Measurements from ENCODE around the gene CCR7. TPM values are rescaled to one million over a fixed set of nuclear protein-coding genes. Genes with fewer than 3 reads are reported as not detected.

The CCR7 gene
- total RNA-seq, 3 donors from 2014 or later: 0.16 to 1.0 (median 0.33) TPM

DNA sequence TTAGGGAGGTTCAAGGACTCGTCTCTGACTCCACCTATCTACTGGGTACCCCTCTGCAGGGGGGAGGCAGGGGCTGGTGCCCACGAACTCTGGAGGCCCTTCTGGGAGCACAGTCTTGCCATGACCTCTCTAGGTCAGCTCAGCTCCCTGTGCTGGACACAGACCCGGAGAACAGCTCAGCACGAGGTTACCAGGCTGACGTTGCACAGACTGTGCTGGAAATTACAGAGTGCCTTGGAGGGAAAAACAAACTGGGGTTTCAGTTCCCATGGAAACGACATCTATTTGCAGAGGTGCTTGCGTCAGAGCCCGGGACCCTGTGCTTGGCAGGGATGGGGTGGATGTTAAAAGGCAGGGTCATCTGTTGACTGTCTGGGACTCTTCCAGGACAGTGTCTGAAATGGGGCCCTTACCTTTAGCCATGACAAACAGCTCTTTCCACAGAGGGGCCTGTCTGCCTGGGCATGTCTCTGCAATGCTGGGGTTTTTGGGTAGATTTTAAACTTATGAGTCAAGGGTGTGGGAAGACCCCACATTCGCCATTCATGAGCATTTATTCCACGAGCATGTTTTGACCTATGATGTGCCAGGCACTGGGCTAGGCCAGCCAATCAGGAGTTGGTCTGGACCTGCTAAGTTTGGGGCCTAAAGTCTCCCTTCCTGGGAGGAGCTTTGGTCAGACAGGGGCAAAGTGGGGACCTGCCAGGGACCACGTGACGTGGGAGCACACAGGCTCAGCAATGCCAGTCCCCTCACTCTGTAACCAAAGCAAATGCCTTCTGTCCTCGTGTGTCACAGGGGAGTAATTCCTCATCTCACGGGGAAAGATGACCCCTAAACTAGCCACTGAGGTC, 22.5 kb downstream of the CCR7 start:
- Histone ChIP-seq H3K27me3 (no peaks in the 10 kb centered on the region), H3K4me1 (peaks cover 35 to 60% of the 10 kb centered on the region in 2 donors), H3K9me3 (no peaks in the 10 kb centered on the region), H3K36me3 (no peaks in the 10 kb centered on the region), H3K27ac (peak overlapping the region; percentile 96 to 100), H3K4me3 (peak overlapping the region in 1 of 3 donors; percentile 54)
- peak; percentile 60 to 88 for DNase-seq (ENCODE audit: low spot score in 2 of 2)
- peak; percentile 69 to 98 (median 89) for TF ChIP-seq POLR2AphosphoS5 (IDR thresholded peaks at IDR 0.05)
- TF ChIP-seq, protein P1, sequence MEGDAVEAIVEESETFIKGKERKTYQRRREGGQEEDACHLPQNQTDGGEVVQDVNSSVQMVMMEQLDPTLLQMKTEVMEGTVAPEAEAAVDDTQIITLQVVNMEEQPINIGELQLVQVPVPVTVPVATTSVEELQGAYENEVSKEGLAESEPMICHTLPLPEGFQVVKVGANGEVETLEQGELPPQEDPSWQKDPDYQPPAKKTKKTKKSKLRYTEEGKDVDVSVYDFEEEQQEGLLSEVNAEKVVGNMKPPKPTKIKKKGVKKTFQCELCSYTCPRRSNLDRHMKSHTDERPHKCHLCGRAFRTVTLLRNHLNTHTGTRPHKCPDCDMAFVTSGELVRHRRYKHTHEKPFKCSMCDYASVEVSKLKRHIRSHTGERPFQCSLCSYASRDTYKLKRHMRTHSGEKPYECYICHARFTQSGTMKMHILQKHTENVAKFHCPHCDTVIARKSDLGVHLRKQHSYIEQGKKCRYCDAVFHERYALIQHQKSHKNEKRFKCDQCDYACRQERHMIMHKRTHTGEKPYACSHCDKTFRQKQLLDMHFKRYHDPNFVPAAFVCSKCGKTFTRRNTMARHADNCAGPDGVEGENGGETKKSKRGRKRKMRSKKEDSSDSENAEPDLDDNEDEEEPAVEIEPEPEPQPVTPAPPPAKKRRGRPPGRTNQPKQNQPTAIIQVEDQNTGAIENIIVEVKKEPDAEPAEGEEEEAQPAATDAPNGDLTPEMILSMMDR (IDR thresholded peaks at IDR 0.05): no peak
- TF ChIP-seq POLR2A (IDR thresholded peaks at IDR 0.05): peak; percentile 23
- intact Hi-C loops (cut with DNase I; ENCODE audit: low total_unique reads): loop anchor here (5.0 kb wide), 1 partner anchor 100 kb away; the partner anchor contains the start of gene IGFBP4

DNA sequence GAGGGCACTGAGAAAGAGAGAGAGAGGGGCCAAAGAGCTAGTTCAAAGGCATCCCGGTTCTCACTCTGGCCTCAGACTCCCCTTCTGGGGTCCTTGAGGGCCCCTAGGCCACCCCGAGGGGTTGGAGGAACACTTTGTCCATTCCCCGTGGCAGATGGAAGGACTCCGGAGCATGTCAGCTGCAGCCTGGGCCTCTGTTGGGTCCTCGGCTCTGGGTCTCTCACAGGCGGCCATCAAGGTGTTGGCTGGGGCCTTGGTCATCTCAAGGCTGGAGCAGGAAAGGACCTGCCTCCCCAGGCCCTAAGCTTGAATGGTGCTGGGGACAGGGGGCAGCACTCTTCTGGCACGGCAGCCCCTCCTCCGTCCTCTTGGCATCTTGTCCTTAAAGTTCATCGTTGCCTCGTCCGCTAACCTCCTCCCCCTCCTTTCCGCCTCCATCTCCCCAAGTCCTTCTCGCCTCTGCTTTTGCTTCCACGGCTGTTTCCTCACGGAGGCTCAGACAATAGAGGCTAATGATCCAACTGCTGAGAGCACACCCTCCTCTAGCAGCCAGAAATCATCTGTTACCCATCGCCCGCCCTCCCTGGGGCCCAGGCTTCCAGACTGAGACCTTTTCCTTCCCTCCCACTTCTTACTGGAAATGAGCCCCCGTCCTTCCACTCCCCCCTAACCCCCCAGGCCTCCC, 23.3 kb downstream of the CCR7 start:
- TF ChIP-seq POLR2AphosphoS5 (IDR thresholded peaks at IDR 0.05) (no peak), POLR2A (IDR thresholded peaks at IDR 0.05) (peak; percentile 16)
- TF ChIP-seq, protein P1 (IDR thresholded peaks at IDR 0.05): no peak
- intact Hi-C loops (cut with DNase I; ENCODE audit: low total_unique reads): loop anchor here (5.0 kb wide), 1 partner anchor 100 kb away; the partner anchor contains the start of gene IGFBP4
- no peaks in the 10 kb centered on the region for H3K9me3 ChIP-seq
- peak in 1 of 2 donors; percentile 52 for DNase-seq (ENCODE audit: low spot score in 2 of 2)
- H3K27ac ChIP-seq: peak overlapping the region; percentile 96 to 100
- H3K4me3 ChIP-seq: peak overlapping the region in 1 of 3 donors; percentile 54
- peaks cover 35 to 53% of the 10 kb centered on the region in 2 donors for H3K4me1 ChIP-seq
- no peaks in the 10 kb centered on the region for H3K36me3 ChIP-seq
- no peaks in the 10 kb centered on the region for H3K27me3 ChIP-seq

DNA sequence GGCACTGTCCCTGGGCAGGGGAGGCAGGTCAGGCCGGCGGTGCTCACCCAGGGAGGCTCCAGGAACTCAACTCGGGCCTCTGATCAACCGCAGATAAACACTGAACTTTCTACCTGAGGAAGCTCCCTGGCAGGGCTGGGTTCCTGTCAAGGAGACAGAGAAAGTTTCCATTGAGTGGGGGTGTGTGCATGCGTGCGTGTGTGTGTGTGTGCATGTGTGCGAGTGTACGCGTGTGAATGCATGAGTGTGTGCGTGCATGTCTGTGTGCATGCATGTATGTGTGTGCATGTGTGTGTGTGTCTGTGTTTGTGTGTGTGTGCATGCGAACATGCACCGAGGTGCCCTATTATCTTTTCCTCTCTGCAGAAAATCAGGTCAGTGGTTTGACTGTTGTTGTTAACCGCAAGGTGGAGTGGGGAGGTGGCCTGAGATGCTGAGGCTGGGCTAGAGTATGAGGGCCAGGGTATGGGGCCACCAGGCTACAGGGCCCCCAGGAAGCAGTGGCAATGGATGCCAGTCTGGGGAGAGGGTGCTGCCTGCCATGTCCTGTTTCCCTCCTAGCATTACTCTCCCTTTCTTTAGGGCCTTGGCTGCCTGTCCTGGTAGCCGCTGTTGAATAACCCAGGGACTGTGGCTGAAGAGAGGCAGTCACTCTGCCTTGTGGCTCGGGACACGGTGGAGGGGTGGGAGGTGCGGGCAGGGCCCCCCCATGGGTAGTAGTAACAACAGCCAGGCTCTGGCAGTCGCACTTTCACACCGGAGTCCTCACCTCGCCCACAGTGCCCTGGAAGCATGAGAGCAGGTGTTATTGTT, 24.0 kb downstream of the CCR7 start:
- Histone ChIP-seq H3K36me3 (no peaks in the 10 kb centered on the region), H3K4me3 (peak overlapping the region in 1 of 3 donors; percentile 54), H3K9me3 (no peaks in the 10 kb centered on the region), H3K27ac (peak overlapping the region; percentile 96 to 100), H3K4me1 (peaks cover 42 to 56% of the 10 kb centered on the region in 2 donors), H3K27me3 (no peaks in the 10 kb centered on the region)
- DNase-seq (ENCODE audit: low spot score in 2 of 2): peak; percentile 45 to 66
- TF ChIP-seq, protein P1 (IDR thresholded peaks at IDR 0.05): no peak
- peak in 1 of 3 donors; percentile 21 for TF ChIP-seq POLR2AphosphoS5 (IDR thresholded peaks at IDR 0.05)
- intact Hi-C loops (cut with DNase I; ENCODE audit: low total_unique reads): loop anchor here (5.0 kb wide), 1 partner anchor 99 kb away; the partner anchor contains the start of gene IGFBP4

DNA sequence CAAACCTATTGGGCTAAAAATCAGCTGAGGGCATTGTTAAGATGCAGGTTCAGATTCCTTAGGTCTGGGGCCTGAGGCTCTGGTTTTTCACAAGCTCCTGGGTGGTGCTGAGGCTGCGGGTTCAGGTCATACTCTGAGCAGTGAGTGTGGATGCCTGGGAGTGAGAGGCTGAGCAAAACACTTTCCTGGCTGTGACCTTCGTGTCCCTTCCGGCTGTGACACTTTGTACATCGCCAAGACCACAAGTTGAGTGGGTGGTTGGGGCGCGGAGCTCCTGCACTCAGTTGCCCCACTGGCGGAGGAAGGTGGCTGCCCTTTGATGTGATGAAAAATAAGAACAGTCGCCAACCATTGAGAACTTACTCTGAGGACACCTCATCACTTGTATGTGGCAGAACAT, 24.8 kb downstream of the CCR7 start:
- H3K27ac ChIP-seq: peak overlapping the region; percentile 96 to 100
- H3K4me3 ChIP-seq: no peak overlapping the region
- peak in 1 of 2 donors; percentile 77 for DNase-seq (ENCODE audit: low spot score in 2 of 2)
- H3K9me3 ChIP-seq: no peaks in the 10 kb centered on the region
- intact Hi-C loops (cut with DNase I; ENCODE audit: low total_unique reads): loop anchor here (5.0 kb wide), 1 partner anchor 98 kb away; the partner anchor contains the start of gene IGFBP4
- H3K4me1 ChIP-seq: peaks cover 45 to 62% of the 10 kb centered on the region in 2 donors
- TF ChIP-seq, protein P1 (IDR thresholded peaks at IDR 0.05): no peak
- TF ChIP-seq POLR2AphosphoS5 (IDR thresholded peaks at IDR 0.05): no peak
- no peak for TF ChIP-seq POLR2A (IDR thresholded peaks at IDR 0.05)
- no peaks in the 10 kb centered on the region for H3K27me3 ChIP-seq
- H3K36me3 ChIP-seq: no peaks in the 10 kb centered on the region
